Endothelial cell of umbilical vein (primary cell): ENCODE data around the gene SLC9C1.

ENCODE experiments used
- CTCF ChIP-seq, 2 donors: IDR thresholded peaks; 1 replicate in 1 of 2; 2 replicates in 1 of 2; pipeline ENCODE4 v1.5.1; 2011; ENCODE audit warnings: low read length in 2 of 2, mild to moderate bottlenecking in 2 of 2, moderate library complexity in 2 of 2, control low read depth in 1 of 2, inconsistent platforms in 1 of 2, low read depth in 1 of 2; ENCODE audit not compliant: insufficient read depth in 1 of 2; ENCODE audit errors: extremely low read depth in 1 of 2
- EZH2 ChIP-seq: IDR thresholded peaks from 2 replicates; pipeline ENCODE4 v1.6.1; 2012; ENCODE audit warnings: borderline replicate concordance, low read depth, mild to moderate bottlenecking, moderate library complexity, low read length, inconsistent platforms; ENCODE audit not compliant: severe bottlenecking
- JUN ChIP-seq: IDR thresholded peaks from 2 replicates; pipeline ENCODE4 v1.6.1; 2011; ENCODE audit warnings: borderline replicate concordance, low read depth; ENCODE audit not compliant: insufficient read length, insufficient read depth
- POLR2A ChIP-seq: IDR thresholded peaks from 2 replicates; pipeline ENCODE4 v1.6.1; 2012; ENCODE audit warnings: low read depth, mild to moderate bottlenecking, control low read depth, low read length
- POLR2AphosphoS5 ChIP-seq: IDR thresholded peaks from 2 replicates; pipeline ENCODE4 v1.6.1; 2012; ENCODE audit warnings: low read depth, mild to moderate bottlenecking, control low read depth, low read length, moderate library complexity; ENCODE audit not compliant: insufficient read depth

GRCh38 chr3:112090887-112091586 is 203.0 kb downstream of the SLC9C1 start:
- TF ChIP-seq POLR2AphosphoS5 (no peak), CTCF (IDR thresholded peaks at IDR 0.05; ENCODE audit: extremely low read depth in 1 of 2, insufficient read depth in 1 of 2, low read depth in 1 of 2, low read length in 2 of 2) (no peak), POLR2A (no peak), EZH2 (no peak), JUN (no peak)
